Putamen (tissue), 1 donor: ENCODE data around the gene RIT2.

Experiments
- DNase-seq: peaks from one replicate; pipeline ENCODE4 v3.0.0-alpha.2; 2016; ENCODE audit warnings: low spot score

RIT2 gene

DNA sequence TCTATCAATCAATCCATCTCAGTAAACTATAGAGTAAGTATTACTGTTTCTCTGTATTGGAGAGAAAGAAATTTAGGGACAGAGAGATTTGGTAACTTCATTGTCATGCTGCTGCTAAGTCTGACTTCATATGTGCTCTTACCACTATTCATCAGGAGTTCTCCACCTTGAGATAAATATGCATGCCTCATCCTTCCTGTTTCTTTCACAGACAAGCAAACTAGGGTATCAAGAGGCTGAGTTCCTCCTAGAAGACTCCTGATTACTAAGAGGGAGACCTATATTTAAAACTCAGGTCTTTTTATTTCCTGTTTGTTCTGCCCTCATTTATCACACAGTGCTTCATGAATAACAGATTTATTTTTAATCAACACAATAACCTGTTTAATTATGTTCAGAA lies 34.1 kb downstream of the RIT2 start:
- DNase-seq = no peak

DNA sequence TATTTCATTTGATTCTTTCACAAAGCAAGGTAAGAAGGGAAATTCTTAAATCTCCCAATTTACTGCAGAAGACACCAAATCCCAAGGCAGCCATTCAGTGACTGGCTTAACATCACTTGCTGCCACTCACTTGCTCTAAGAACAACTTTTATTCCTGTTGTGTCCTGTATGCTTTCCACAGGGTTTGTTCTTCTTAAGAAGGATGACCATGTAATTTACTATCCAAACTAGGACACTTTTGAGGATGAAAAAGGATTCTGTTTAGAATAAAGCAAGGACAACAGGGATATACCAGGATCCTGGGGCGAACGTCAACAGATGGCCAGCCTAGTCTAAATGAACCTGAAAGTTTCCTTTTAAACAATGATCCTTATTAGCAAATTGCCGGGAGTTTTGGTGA lies 34.8 kb downstream of the RIT2 start:
- DNase-seq = no peak

DNA sequence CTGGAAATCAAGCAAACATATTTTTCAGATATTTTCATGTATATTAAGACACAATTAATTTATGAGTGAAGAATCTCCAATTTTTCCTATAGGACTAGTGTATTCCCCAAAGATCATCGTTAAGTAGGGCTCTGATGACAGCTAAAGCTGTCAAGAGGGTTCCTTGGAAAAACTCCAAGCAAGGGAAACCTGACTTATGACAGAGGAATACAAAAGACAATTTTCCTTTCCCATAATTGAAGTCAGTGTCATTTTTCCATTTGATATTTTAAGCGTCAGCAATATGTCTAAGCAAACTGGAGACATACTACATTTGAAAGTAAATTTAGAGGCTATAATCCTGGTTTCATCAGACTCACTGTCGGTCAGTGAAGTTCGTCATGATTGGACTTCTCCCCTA lies 36.1 kb downstream of the RIT2 start:
- peak; percentile 59 for DNase-seq

DNA sequence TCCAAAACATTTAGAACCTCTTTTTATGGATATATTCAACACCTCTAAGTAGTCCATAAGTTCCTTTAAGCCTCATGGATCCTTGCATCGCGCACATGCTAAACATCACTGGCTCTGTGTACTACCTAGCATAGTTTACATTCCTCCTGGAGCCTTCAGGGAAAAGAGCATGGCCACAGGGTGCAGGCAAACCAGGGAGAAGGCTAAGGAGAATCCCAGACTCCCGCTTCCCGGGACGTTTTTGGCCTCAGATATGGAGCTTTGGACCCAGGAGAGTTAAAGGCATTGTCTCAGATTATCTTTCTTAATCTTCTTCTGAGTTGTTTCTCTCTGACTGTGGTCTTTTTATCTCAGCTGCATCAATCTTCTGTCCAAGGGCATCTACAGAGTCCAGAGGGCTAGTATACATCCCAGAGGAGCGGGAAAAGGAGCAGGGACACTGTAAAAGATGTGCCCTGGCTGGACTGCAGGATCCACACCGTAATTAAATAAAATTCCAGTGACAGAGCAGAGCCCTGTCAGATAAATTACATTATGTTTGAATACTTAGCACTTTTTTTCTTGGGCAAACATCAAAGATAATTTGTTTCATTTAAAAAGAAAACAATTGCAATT lies 36.9 kb downstream of the RIT2 start:
- DNase-seq = no peak

DNA sequence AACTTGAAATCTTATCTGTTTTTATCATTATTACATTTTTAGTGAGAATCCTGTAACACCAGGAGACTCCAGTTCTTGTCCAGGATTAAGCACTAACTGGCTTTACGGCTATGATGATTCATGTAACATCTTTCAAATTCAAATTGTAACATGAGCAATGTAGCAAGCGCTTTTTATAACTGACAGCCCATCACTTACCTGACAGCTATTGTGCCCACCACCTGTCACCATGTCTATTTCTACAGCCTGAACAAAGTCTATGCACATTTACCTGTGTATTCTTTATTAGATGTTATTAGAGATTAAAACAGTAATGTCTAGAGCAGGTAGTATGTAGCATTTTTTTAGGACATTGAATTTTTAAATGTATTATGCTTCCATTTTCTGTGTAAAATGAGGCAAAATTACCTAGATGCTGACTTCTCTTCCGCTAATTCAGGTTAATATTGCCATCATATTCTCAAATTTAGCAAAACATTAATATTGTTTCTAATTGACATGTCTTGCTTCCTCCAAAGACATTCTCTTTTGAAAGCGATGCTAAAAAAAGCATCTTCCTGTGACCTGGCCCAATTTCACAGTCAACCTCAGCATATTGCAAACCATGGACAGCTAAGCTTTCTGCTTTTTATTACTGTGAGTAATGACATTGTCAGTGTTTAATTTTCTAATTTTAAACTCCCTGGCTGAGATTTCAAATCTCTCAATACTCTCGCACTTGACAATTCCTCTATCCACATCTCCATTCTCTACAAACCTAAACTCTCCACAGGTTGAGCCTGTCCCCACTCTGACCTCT lies 37.8 kb downstream of the RIT2 start:
- DNase-seq = peak; percentile 65

DNA sequence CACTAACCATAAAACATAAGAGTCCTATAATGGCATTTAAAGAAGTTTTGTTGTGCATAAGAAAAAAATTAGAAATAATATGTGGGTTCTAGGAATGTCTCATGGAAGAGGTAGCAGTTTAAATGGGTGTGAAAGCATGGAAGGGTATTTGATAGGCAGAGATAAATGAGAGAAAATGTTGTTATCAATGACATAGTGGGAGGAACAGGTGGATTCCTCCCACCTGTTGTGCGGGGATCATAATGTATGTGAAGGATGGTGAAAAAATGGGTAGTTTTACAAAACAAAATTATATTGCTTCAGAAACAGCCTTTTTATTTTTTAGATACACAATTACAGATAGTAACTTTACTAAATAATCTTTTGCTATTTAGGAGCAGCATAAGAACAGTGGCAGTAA lies 41.7 kb downstream of the RIT2 start:
- DNase-seq = no peak

DNA sequence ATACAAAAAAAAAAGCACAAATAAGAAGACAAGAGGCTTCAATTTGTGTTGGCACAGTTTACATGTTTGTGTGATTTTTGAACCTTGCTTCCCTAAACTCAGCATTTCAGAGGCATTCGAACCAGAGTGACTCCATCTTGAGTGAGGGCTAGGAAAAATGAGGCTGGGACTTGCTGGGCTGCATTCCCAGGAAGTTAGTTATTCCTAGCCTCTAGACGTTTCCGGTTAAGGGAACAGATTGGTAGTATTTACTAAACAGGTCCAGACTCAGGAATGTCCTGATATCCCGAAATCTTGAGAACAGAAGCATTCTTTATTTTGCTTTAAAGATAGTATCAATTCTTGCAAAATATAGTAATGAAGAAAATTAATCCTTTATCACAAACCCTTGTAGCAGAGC lies 46.7 kb downstream of the RIT2 start:
- DNase-seq = no peak

DNA sequence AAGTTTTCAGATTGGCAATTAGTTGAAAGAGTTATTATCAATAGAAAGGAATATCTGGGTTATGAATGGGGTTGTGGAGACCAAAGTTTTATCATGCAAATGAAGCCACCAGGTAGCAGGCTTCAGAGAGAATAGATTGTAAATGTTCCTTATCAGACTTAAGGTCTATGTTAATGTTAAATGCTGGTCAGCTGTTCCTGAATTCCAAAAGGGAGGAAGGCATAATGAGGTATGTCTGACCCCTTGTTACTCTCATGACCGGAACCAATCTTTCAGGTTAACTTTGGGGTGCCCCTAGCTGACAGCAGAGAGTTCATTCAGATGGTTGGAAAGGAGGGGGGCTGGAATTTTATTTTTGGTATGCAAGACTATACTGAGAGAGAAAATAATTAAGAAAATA lies 47.9 kb downstream of the RIT2 start:
- DNase-seq = no peak

DNA sequence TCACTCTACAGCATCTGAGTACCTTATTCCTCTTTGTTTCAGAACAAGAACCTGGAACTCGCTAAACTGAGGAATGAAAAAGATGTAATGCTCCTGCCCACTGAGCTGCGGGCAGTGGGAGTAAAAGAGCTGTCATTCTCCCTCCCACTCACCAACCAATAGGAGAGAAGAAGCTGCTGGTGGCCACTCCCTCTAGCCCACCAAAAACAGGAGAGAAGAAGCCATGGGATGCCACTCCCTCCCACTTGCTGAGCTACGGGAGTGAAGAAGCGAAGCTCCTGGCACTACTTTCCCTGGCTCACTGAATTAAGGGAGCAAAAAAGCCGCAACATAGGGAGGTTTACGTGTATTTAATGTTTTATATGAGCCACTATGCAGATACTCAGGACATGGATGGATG lies 53.7 kb downstream of the RIT2 start:
- peak; percentile 54 for DNase-seq

DNA sequence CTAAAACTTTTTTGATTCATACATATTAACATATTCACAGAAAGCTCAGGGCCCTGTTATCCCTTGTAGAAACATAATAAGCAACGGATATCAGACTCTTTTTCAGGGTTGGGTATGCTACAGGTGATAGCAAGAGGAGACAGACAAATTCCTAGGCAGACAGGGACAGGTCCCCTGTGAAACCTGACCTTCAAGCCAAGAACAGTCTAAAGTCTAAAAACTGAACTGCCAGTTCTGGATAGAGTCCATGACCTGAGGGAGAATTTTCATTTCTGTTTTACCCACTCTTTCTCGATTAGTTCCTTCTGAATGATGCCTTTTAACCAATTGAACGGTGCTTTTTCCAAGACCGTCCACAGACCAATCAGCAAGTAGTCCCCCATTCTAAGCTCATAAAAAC lies 54.2 kb downstream of the RIT2 start:
- no peak for DNase-seq

DNA sequence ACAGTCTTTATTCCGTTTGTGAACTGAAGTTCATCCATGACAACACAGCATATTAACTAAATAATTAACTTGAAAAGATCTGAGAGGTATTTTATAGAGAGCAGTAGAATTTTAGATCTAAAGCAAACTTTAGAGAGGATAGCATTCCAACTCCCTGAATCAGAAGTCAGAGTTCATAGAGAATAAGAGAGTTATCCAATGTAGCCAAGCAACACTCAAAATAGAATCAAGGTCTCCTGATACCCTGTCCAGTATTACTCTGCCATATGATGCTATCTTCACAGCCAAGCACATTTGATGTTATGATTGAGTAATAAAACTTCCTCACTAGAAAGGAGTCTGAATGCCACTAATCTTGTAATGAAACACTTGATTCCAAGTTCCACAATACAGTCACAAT lies 55.5 kb downstream of the RIT2 start:
- DNase-seq = no peak

DNA sequence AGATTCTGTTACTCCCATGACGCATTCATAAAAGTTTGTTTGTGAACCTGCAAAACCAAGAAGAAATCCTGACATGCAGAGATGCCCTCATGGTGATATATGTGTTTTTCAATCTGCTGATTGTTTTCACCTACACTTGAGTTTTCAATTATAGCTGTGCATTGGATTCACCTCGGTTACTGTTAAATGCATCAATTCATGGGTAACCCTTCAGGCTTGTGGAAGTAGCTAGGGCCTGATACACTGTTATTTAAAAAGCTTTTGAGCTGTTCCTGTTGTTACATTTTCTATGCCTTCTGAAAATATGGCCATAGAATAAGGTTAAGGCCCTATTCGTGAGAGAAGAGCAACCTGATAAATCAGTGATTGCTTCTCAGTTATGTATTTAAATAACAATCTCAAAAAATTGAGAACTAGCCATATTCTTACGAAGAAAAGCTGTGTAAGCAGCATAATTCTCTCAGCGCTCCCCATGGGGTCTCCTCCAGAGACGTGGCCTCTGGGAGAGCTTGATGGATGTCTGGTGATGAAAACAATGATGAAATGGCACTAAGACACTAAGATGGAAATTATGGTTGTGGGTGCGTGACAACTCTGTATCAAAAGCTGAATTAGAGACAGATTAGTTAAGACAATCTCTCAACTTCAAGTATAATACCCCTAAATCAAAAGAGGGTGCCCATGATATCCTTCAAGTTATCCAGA lies 60.5 kb downstream of the RIT2 start:
- DNase-seq = no peak

DNA sequence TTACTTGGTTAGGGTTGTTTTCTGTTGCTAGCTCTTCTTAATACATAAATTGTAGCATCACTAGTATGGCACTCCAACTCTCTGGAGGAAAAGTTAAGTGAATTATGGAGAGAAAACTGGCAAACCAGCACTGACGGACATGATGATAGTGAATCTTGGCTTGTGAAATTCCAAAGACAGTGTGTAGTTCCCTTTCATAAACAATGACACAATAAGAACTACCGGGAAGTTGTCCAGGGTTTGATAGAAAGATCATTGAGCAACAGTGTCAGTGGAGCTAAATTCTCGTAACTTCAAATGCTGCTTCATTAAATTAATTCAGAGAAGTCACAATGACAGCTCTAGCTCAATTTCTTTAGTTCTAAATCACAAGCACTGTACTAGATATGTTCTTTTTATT lies 66.5 kb downstream of the RIT2 start:
- DNase-seq = no peak

DNA sequence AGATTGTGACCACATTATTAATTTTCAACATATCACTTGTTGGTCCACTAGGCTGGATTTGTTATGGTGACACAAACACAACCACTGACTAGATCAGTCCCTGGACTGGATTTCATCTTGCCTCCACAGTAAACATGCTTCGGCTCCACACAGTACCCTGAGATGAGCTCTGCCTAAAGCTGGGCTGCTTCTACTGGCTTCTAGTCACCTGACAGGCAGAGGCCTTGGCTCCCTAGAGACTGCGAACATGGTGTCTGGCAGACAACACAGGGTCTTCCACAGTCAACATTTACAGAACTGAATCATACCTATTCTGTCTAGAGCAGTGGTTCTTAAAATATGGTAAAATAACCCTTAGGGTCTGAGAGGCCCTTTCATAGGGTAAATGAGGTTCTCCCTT lies 69.2 kb downstream of the RIT2 start:
- DNase-seq = no peak

DNA sequence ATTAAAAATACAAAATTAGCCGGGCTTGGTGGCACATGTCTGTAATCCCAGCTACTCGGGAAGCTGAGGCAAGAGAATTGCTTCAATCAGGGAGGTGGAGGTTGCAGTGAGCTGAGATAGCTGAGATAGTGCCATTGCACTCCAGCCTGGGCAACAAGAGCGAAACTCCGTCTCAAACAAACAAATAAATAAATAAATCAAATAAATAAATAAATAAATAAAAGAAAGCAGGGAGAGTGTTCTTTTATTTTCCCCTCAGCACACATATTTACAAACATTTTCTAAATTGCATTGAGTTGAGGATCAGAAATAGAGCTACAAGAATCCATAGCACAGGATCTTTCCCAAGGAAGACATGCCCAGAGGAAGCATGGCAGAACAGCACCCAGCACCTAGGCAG lies 71.9 kb downstream of the RIT2 start:
- no peak for DNase-seq

DNA sequence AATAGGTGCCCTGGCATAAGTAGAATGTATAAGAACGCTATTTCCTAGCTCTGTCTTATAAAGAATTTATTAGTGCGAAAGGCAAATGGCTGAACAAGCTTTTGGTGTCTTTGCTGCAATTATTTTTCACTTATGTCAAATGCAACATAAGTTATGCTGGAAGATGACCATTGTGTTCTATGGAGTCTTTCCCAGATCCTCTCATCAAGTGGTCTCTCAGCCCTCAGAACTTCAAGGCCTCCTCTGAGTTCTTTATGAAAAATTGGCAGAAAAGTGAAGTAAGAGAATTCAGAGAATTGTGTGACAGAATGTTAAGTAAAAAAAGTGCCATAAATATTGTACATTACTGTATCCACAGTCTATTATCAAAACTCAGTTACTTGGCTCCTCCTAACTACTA lies 75.2 kb downstream of the RIT2 start:
- DNase-seq = no peak

DNA sequence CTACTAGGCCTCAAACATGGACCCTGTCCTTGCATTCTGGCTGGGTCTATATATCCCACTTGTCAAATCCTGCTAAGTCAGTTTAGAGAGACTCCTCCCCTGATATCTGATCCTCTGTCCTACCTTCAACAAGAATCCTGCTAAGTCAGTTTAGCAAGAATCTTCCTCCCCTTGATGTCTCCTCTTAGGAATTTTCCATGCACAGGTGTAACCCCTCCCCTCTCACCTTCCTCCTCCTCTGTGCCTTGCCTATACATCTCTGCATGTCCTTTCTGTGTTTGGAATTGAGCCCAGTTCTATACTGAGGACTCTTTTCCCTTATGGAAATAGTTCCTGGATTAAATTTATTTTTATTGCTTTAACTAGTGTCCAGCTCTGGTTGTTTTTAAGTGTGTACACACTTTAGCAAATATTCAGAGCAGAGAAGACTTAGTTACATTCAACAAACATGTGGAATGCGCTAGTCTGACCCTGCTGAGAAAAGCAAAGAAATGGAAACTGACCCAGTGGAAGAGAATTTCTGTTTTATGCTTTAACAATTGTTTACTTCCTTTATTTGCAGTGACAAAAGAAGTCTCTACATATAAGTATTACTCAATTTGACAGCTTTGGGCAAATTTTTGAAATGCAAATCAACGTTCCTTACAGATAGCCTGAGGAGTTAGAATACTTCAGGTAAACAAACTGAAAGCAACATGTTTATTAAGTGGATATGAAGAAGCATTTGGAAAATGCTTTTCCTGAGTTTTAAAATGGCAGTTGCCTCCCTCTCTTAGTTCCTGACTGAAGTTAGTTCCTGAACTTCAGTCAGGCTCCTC lies 80.6 kb downstream of the RIT2 start:
- no peak for DNase-seq

DNA sequence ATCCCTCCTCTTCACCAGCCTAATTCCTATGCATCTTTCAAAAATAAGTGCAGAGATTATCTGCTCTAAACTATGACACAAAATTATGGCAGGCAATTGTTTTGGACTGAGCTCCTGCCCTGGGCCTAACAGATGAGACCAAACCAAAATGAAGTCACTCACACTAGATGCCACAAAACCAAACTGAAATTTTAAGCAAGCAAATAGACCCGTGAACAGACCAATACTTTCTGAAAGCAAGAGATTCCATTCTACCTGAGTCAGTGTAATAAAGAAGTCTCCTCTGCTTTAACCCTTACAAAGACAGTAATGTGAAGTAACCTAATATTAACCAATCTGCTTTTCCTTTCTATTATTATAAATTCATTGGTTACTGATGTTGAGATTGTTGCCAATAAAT lies 84.3 kb downstream of the RIT2 start:
- no peak for DNase-seq

DNA sequence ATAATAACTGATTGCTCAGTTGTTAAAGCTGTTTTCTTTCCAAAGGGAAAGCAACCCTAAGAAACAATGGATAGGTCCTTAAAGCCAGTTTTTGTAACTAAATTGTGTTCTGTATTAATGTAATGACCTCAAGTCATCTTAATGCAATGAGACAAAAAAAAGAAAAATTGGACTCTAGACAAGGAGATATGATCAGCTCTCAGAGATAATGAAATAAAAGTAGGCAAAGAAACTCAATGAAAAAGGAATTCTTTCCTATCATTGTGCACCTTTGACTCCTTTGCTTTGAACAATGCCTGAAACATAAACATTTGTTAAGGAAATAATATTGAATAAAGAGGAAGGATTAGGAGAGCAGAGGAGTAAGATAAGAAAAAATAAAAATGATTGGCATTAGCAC lies 86.1 kb downstream of the RIT2 start:
- DNase-seq = no peak

DNA sequence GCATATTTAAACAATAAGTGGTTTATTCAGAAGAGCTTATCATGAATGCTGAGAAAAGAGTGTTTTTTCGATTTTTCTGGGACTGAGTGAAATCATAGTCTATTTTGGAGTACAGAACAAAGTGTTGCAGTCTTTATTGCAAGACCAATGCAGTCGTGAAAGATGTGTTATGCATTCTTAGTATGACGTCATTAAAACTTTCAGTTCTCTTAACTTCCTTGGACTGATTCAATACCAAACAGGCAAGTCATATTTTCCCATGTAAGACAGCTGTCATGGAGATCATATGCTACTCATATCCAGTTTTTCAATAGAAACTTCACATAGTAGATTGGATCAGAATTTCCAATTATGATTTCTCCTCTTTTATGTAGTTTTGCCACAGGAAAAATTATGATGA lies 92.6 kb downstream of the RIT2 start:
- DNase-seq = no peak

DNA sequence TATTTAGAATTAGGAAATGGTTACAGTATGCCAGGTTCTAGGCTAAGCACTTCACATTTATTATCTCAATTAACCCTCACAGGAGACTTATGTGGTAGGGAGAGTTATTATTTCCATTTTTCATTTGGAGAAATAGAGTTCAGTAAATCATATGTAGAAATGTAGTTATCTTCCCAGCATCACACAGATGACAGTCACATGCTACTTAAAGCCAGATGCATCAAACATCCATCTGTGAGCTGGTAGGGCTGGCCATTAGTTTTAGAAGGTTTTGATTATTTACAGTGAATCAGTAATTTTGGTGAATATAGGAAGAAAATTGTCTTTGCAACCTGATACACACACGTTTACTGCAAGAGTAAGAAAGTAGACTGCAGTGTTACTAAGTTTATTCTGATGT lies 97.9 kb downstream of the RIT2 start:
- DNase-seq = no peak

DNA sequence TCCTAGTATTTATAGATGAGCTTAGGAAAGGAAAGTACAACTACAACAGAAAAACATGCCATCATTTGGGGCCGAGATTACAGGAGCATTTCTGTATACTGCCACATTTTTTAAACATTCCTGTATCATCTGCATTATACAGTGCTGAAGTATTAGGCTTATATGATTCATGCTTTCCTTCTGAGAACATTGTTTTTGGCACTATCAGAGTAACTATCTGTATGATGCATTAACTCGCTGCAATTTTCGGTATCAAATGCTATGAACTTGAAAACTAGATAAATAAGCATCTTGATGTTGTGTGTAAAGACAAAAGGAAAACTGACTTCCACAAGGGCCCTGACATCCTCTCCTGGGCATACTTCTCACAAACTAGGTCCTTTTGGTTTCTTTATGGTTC lies 102.0 kb downstream of the RIT2 start:
- DNase-seq = no peak

DNA sequence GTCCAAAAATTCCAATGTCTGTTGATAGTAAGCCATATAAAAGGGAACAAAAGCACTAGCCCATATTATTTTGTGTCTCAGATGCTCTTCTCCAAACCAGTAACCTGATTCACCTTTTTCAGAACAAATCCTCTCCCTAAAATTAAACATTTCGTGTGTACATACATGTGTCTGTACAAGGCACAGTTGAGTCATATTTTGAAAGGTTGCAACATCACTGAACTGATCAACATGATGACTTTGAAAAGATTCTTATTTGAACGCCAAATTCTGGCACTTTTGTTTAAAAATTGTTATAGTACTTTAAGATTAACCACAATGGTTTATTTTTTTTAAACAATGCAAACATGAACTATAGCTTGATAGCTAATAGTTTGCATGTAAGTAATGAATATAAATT lies 102.5 kb downstream of the RIT2 start:
- no peak for DNase-seq
